Spleen (tissue), 11 donors: ENCODE results near the gene MSMB. TPM values are rescaled to one million over a fixed set of nuclear protein-coding genes. Genes with fewer than 3 reads are reported as not detected.
"Not testable (repeated sequence)": the region's sequence is repeated elsewhere in the genome, so short reads cannot be mapped to it uniquely, and the experiment has no call there.

Source experiments
- DNase-seq: peaks from one replicate; pipeline ENCODE4 v3.0.0-alpha.2; 2020
- H3K27ac ChIP-seq, 8 donors: fragments of 200-600 bp; sonication (generic) in 7 of 8; 1 replicate in 4 of 8; 2 replicates in 4 of 8; pipeline versions ENCODE4 v1.5.0 to v1.8.0; 2016 to 2021; ENCODE audit warnings: inconsistent platforms in 4 of 8, mild to moderate bottlenecking in 4 of 8, moderate library complexity in 1 of 8
- H3K27me3 ChIP-seq, 7 donors: fragments of 200-600 bp; sonication (generic) in 6 of 7; replicated peaks in 1 of 7; 1 replicate in 4 of 7; 2 replicates in 3 of 7; pipeline versions ENCODE4 v1.5.0 to v1.8.0; 2016 to 2021; ENCODE audit warnings: inconsistent platforms in 3 of 7, mild to moderate bottlenecking in 1 of 7
- H3K36me3 ChIP-seq, 6 donors: fragments of 200-600 bp; sonication (generic) in 5 of 6; 1 replicate in 4 of 6; 2 replicates in 2 of 6; pipeline versions ENCODE4 v1.5.0 to v1.8.0; 2016 to 2021; ENCODE audit warnings: inconsistent platforms in 2 of 6
- H3K4me1 ChIP-seq, 6 donors: fragments of 200-600 bp; sonication (generic) in 5 of 6; 1 replicate in 3 of 6; 2 replicates in 3 of 6; pipeline versions ENCODE4 v1.5.0 to v1.8.0; 2016 to 2021; ENCODE audit warnings: inconsistent platforms in 3 of 6
- H3K4me3 ChIP-seq, 8 donors: fragments of 200-600 bp; sonication (generic) in 7 of 8; 1 replicate in 4 of 8; 2 replicates in 4 of 8; pipeline versions ENCODE4 v1.5.0 to v1.8.0; 2016 to 2021; ENCODE audit warnings: inconsistent platforms in 4 of 8, mild to moderate bottlenecking in 4 of 8, moderate library complexity in 2 of 8
- H3K9me3 ChIP-seq, 8 donors: fragments of 200-600 bp; sonication (generic) in 7 of 8; 1 replicate in 4 of 8; 2 replicates in 4 of 8; pipeline versions ENCODE4 v1.5.0 to v1.8.0; 2016 to 2021; ENCODE audit warnings: inconsistent platforms in 4 of 8
- CTCF ChIP-seq, 11 experiments: fragments of 200-600 bp in 7 of 11; fragments of 450-650 bp in 4 of 11; sonication (generic) in 4 of 11; IDR thresholded peaks in 8 of 11; conservative IDR thresholded peaks in 3 of 11; 1 replicate in 7 of 11; 2 replicates in 4 of 11; pipeline versions ENCODE4 v1.4.0 to v1.8.0; 2016 to 2021; ENCODE audit warnings: antibody characterized with exemption in 11 of 11, inconsistent platforms in 4 of 11, mild to moderate bottlenecking in 1 of 11
- POLR2A ChIP-seq, 3 donors: fragments of 450-650 bp; IDR thresholded peaks; one replicate each; pipeline ENCODE4 v1.5.1; 2017; ENCODE audit warnings: antibody characterized with exemption in 3 of 3, mild to moderate bottlenecking in 1 of 3
- POLR2AphosphoS5 ChIP-seq, 3 donors: sonication (generic); formaldehyde crosslinking; IDR thresholded peaks; one replicate each; pipeline ENCODE4 v1.5.1; 2017; ENCODE audit warnings: antibody characterized with exemption in 3 of 3
- WGBS, 5 donors: extraction: QIAGEN DNeasy Blood & Tissue Kit in 3 of 5; methylation state at CpG; one replicate each; pipeline versions ENCODE4 v1.1.5 to v1.1.7; 2013 to 2018; 5-methylcytosine and 5-hydroxymethylcytosine counted together
- intact Hi-C: fragments of 100-400 bp; cut with DNase I; formaldehyde crosslinking; loops from one replicate; pipeline ENCODE4 v1.15.0; 2023; ENCODE audit warnings: low total_unique reads
- polyA plus RNA-seq, 3 donors: library from polyadenylated mRNA; stranded (reverse); fragments of 200-250 nt; gene quantifications; one replicate each; pipeline ENCODE4 v1.2.1, GENCODE V29; 2013
- small RNA-seq, 4 donors: library from RNA; depleted of rRNA; stranded (forward); fragments of <200 nt; gene quantifications; one replicate each; pipeline ENCODE3, GENCODE V24; 2016
- total RNA-seq, 7 donors: library from RNA; depleted of rRNA in 3 of 7; stranded (reverse); fragments of >200 nt in 3 of 7; fragmentation: NEBNext Ultra II Directional in 4 of 7; extraction: Animal tissue kit (Norgen Biotek cat#: 25700) in 4 of 7; gene quantifications; one replicate each; pipeline versions ENCODE4 v1.1.0 to v1.2.1, GENCODE V29; 2016 to 2021
- donor health status: healthy with polysubstance abuse.
- donor health status: DM: no; HTN: no; CAD: no; lungs with moderate emphysema.
- donor health status: DM: no; HTN: no; CAD: no.
- donor health status: Bipolar disorder and iron deficiency.
- donor health status: healthy.
- donor health status: DM: no; HTN: no; CAD: no.
- donor health status: DM: yes; HTN: yes; CAD: no.

Gene MSMB
- total and polyA plus RNA-seq, 10 donors, result not detected

GRCh38 chr10:45997557-45997956, 48.5 kb downstream of the MSMB start:
- H3K27me3 ChIP-seq, result no peaks in the 10 kb centered on the region
- H3K27ac ChIP-seq, result no peak overlapping the region
- H3K36me3 ChIP-seq, result peaks cover 0 to 83% (median 42%) of the 10 kb centered on the region in 6 donors
- no peak for TF ChIP-seq CTCF (IDR thresholded peaks at IDR 0.05 in 8 of 11, conservative IDR thresholded peaks at IDR 0.05 in 3 of 11)
- no peak for TF ChIP-seq POLR2A (IDR thresholded peaks at IDR 0.05)
- TF ChIP-seq POLR2AphosphoS5 (IDR thresholded peaks at IDR 0.05), result no peak
- intact Hi-C loops, result no loop called here
- H3K4me3 ChIP-seq, result no peak overlapping the region
- no peak for DNase-seq
- H3K9me3 ChIP-seq, result peaks cover 0 to 7% (median 0%) of the 10 kb centered on the region in 8 donors
- 93 to 98% (median 97%) methylated on average over 4 of the region's 4 CpGs for WGBS, 5 donors
- no peaks in the 10 kb centered on the region for H3K4me1 ChIP-seq

- H3K9me3 ChIP-seq, intact Hi-C loops, H3K27me3 ChIP-seq, H3K4me1 ChIP-seq, H3K4me3 ChIP-seq, H3K27ac ChIP-seq, DNase-seq: not testable (repeated sequence)
- peaks cover 0 to 75% (median 20%) of the 10 kb centered on the region in 6 donors for H3K36me3 ChIP-seq
- 80 to 93% (median 86%) methylated on average over 3 of the region's 3 CpGs for WGBS, 5 donors
These were observed 60.5 kb downstream of the MSMB start for GRCh38 chr10:45985590-45985989.

- 91 to 99% (median 94%) methylated on average over 2 of the region's 2 CpGs for WGBS, 5 donors
- H3K4me1 ChIP-seq, H3K27me3 ChIP-seq, H3K4me3 ChIP-seq, DNase-seq, H3K27ac ChIP-seq, intact Hi-C loops, H3K9me3 ChIP-seq: not testable (repeated sequence)
- H3K36me3 ChIP-seq, result peaks cover 0 to 65% (median 16%) of the 10 kb centered on the region in 6 donors
These were observed 61.6 kb downstream of the MSMB start for GRCh38 chr10:45984473-45984872.

- H3K4me3 ChIP-seq, DNase-seq, H3K9me3 ChIP-seq, intact Hi-C loops, H3K27ac ChIP-seq, H3K27me3 ChIP-seq, H3K4me1 ChIP-seq: not testable (repeated sequence)
- H3K36me3 ChIP-seq, result peaks cover 0 to 62% (median 12%) of the 10 kb centered on the region in 6 donors
- 57 to 74% (median 70%) methylated on average over 4 to 6 of the region's 6 CpGs for WGBS, 5 donors
- TF ChIP-seq CTCF (IDR thresholded peaks at IDR 0.05 in 8 of 11, conservative IDR thresholded peaks at IDR 0.05 in 3 of 11), result peak in 8 of 11 experiments; percentile 8 to 54 (median 42)
These were observed 62.4 kb downstream of the MSMB start for GRCh38 chr10:45983538-45984186.

Small RNAs within 50 kb of the gene (small RNA-seq; reads per million reads assigned to genes)
- 0 reads per million in 4 donors for gene SNORA74C-1

Other genes with a start within 250 kb of the MSMB start
- 10 to 100 TPM; 14.4 to 30.5 (median 27.4) TPM for gene AGAP4, start 198.8 kb downstream of the MSMB start, total RNA-seq
- 10 to 100 TPM; 13.1 to 18.8 (median 18.6) TPM for gene AGAP4, start 198.8 kb downstream of the MSMB start, polyA plus RNA-seq
- gene TIMM23, start 73.8 kb downstream of the MSMB start, total RNA-seq, result 10 to 100 TPM; 29.9 to 56.2 (median 35.0) TPM
- gene TIMM23, start 73.8 kb downstream of the MSMB start, polyA plus RNA-seq, result 10 to 100 TPM; 38.5 to 49.6 (median 47.7) TPM
- gene NCOA4, start 15.6 kb downstream of the MSMB start, total RNA-seq, result 100 to 1,000 TPM; 196 to 352 (median 292) TPM
- gene NCOA4, start 15.6 kb downstream of the MSMB start, polyA plus RNA-seq, result 10 to 100 TPM; 39.3 to 91.2 (median 63.6) TPM
- 1 to 10 TPM in 1 of 7 donors, under 1 TPM in 4, not detected in 2; 0.20 to 1.1 (median 0.42) TPM for gene ANTXRL, start 240.7 kb upstream of the MSMB start, total RNA-seq
- gene ANTXRL, start 240.7 kb upstream of the MSMB start, polyA plus RNA-seq, result under 1 TPM in 2 of 3 donors, not detected in 1; 0.03 to 0.42 TPM